ENCODE results near the gene ADCY9.

Gene ADCY9

DNA sequence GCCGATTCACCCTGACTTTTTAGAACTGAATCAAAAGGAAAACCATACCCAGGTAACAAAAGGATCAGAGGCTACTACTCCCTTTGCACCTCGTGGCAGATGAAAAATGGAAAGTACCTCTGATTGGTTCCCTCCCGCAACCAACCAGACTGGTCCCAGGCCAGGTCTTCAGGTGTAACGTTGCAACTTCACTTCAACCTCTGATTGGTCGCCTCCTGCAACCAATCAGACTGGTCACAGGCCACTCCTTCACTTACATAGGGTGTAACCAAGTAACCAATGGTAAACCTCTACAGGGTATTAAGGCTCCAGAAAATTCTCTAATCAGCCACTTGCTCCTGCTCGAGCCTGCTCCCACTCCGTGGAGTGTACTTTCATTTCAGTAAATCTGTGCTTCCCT is 89.4 kb downstream of the ADCY9 start:
- H3K36me3 ChIP-seq (ENCODE audit: control insufficient read depth in 2 of 2, insufficient read depth in 1 of 2, low read length in 2 of 2), result no peaks in the 10 kb centered on the region
- CTCF ChIA-PET, result no interaction called here
- POLR2A ChIA-PET, result no interaction called here
- H3K9me3 ChIP-seq (ENCODE audit: control insufficient read depth, insufficient read depth, low read depth, low read length), result no peaks in the 10 kb centered on the region
- H3K27ac ChIP-seq (ENCODE audit: extremely low read depth, low read depth, low read length), result no peak overlapping the region
- TF ChIP-seq ZNF629 (tag by site-specific recombination; IDR thresholded peaks at IDR 0.05) (no peak), ZNF621 (tag by site-specific recombination; IDR thresholded peaks at IDR 0.05) (no peak), ZNF223 (tag by site-specific recombination; IDR thresholded peaks at IDR 0.05) (no peak), ZNF404 (tag by site-specific recombination; IDR thresholded peaks at IDR 0.05) (no peak), BCL11B (tag by site-specific recombination; IDR thresholded peaks at IDR 0.05; ENCODE audit: low read depth) (no peak), SP7 (tag by site-specific recombination; IDR thresholded peaks at IDR 0.05) (no peak), ZNF132 (tag by site-specific recombination; IDR thresholded peaks at IDR 0.05; ENCODE audit: borderline replicate concordance) (no peak), ZNF777 (tag by site-specific recombination; IDR thresholded peaks at IDR 0.05; ENCODE audit: borderline replicate concordance) (no peak), BCL11A (tag by site-specific recombination; IDR thresholded peaks at IDR 0.05; ENCODE audit: low read depth) (no peak), HOXD13 (CRISPR knock-in tag; IDR thresholded peaks at IDR 0.05; ENCODE audit: borderline replicate concordance) (no peak), ZNF791 (tag by site-specific recombination; IDR thresholded peaks at IDR 0.05) (no peak)
- TF ChIP-seq, protein P1, sequence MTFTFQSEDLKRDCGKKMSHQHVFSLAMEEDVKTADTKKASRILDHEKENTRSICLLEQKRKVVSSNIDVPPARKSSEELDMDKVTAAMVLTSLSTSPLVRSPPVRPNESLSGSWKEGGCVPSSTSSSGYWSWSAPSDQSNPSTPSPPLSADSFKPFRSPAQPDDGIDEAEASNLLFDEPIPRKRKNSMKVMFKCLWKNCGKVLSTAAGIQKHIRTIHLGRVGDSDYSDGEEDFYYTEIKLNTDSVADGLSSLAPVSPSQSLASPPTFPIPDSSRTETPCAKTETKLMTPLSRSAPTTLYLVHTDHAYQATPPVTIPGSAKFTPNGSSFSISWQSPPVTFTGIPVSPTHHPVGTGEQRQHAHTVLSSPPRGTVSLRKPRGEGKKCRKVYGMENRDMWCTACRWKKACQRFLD (tag by site-specific recombination; IDR thresholded peaks at IDR 0.05), result no peak
- TF ChIP-seq, protein P2, sequence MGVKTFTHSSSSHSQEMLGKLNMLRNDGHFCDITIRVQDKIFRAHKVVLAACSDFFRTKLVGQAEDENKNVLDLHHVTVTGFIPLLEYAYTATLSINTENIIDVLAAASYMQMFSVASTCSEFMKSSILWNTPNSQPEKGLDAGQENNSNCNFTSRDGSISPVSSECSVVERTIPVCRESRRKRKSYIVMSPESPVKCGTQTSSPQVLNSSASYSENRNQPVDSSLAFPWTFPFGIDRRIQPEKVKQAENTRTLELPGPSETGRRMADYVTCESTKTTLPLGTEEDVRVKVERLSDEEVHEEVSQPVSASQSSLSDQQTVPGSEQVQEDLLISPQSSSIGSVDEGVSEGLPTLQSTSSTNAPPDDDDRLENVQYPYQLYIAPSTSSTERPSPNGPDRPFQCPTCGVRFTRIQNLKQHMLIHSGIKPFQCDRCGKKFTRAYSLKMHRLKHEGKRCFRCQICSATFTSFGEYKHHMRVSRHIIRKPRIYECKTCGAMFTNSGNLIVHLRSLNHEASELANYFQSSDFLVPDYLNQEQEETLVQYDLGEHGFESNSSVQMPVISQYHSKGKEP (tag by site-specific recombination; IDR thresholded peaks at IDR 0.05), result no peak
- TF ChIP-seq, protein P3, sequence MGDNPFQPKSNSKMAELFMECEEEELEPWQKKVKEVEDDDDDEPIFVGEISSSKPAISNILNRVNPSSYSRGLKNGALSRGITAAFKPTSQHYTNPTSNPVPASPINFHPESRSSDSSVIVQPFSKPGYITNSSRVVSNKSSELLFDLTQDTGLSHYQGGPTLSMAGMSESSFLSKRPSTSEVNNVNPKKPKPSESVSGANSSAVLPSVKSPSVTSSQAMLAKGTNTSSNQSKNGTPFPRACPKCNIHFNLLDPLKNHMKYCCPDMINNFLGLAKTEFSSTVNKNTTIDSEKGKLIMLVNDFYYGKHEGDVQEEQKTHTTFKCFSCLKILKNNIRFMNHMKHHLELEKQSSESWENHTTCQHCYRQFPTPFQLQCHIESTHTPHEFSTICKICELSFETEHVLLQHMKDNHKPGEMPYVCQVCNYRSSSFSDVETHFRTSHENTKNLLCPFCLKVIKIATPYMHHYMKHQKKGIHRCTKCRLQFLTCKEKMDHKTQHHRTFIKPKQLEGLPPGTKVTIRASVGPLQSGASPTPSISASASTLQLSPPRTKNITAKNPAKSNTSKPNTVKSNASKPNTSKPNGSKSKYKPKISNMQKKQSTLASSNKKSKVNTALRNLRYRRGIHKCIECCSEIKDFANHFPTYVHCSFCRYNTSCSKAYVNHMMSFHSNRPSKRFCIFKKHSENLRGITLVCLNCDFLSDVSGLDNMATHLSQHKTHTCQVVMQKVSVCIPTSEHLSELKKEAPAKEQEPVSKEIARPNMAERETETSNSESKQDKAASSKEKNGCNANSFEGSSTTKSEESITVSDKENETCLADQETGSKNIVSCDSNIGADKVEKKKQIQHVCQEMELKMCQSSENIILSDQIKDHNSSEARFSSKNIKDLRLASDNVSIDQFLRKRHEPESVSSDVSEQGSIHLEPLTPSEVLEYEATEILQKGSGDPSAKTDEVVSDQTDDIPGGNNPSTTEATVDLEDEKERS (tag by site-specific recombination; IDR thresholded peaks at IDR 0.05), result no peak
- TF ChIP-seq, protein P4, sequence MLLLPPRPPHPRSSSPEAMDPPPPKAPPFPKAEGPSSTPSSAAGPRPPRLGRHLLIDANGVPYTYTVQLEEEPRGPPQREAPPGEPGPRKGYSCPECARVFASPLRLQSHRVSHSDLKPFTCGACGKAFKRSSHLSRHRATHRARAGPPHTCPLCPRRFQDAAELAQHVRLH (tag by site-specific recombination; IDR thresholded peaks at IDR 0.05), result no peak
- H3K4me3 ChIP-seq (ENCODE audit: low read depth, low read length), result no peak overlapping the region
- H3K4me1 ChIP-seq (ENCODE audit: control insufficient read depth, insufficient read depth, low read length), result no peaks in the 10 kb centered on the region

DNA sequence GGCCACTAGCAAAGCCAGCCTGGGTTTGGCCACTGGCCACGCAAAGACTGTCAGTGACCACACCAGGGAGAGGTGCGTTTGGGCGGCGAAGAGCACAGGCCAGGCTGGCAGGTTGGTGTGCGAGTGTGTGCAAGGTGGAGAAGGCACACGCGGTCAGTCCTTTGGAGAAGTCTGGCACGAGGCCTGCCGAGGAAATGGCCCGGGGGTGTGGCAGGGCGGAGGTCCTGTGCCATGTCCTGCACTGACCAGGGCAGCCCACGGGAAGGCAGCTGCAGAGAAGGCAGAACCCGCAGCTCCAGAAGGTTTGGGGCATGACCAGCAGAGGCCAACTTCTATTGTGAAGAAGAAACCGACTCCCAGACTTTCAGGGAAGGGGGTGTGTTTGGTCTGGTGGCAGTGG is 90.8 kb downstream of the ADCY9 start:
- H3K4me1 ChIP-seq (ENCODE audit: control insufficient read depth, insufficient read depth, low read length), result no peaks in the 10 kb centered on the region
- CTCF ChIA-PET, result no interaction called here
- TF ChIP-seq HOXC10 (CRISPR knock-in tag; IDR thresholded peaks at IDR 0.05), result no peak
- H3K27ac ChIP-seq (ENCODE audit: extremely low read depth, low read depth, low read length), result no peak overlapping the region
- no peaks in the 10 kb centered on the region for H3K36me3 ChIP-seq (ENCODE audit: control insufficient read depth in 2 of 2, insufficient read depth in 1 of 2, low read length in 2 of 2)
- no peak overlapping the region for H3K4me3 ChIP-seq (ENCODE audit: low read depth, low read length)
- H3K9me3 ChIP-seq (ENCODE audit: control insufficient read depth, insufficient read depth, low read depth, low read length), result no peaks in the 10 kb centered on the region
- POLR2A ChIA-PET, result no interaction called here

DNA sequence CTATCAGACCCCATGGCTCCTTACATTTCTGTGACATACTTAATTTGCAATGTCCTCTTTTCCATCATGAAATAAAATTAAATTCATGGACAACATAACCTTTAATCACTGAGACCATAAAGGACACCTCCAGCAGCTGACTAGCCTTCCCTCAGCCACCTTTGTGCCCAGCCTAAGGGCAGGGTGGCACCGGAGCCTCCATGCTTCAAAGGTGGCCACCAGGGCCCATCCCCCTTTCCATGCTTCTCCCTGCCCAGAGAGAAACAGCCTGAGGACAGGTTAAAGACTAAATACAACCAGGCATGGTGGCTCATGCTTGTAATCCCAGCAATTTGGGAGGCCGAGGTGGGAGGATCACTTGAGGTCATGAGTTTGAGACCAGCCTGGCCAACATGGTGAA is 94.3 kb downstream of the ADCY9 start:
- H3K36me3 ChIP-seq (ENCODE audit: control insufficient read depth in 2 of 2, insufficient read depth in 1 of 2, low read length in 2 of 2), result no peaks in the 10 kb centered on the region

More for the DNA sequence above, 94.3 kb downstream of the ADCY9 start:
- Histone ChIP-seq H3K4me1 (ENCODE audit: control insufficient read depth, insufficient read depth, low read length) (no peaks in the 10 kb centered on the region), H3K9me3 (ENCODE audit: control insufficient read depth, insufficient read depth, low read depth, low read length) (no peaks in the 10 kb centered on the region), H3K4me3 (ENCODE audit: low read depth, low read length) (no peak overlapping the region), H3K27ac (ENCODE audit: extremely low read depth, low read depth, low read length) (no peak overlapping the region)
- ChIA-PET POLR2A (no interaction called here), CTCF (no interaction called here)
- TF ChIP-seq TCF7L2 (IDR thresholded peaks at IDR 0.05; ENCODE audit: borderline replicate concordance, low read depth, low read length) (no peak), ZNF626 (tag by site-specific recombination; IDR thresholded peaks at IDR 0.05) (no peak), SALL2 (tag by site-specific recombination; IDR thresholded peaks at IDR 0.05; ENCODE audit: borderline replicate concordance) (no peak), ZBTB17 (tag by site-specific recombination; IDR thresholded peaks at IDR 0.05) (no peak)
